CD4-positive, alpha-beta T cell treated with Interleukin-4 for 4 hours (primary cell): Measurements from ENCODE around the gene APOD.
A peak's percentile ranks its signal among the peaks of the same experiment; 100 is the strongest.

ENCODE experiments used
- DNase-seq: peaks from one replicate; pipeline ENCODE4 v3.0.0-alpha.2; 2020

APOD gene

GRCh38 chr3:195522254-195523023 is 61.3 kb downstream of the APOD start:
- peak; percentile 53 for DNase-seq
